GM10847 (cell line): ENCODE measurements around the gene CDKN2D.

Experiments used
- POLR2A ChIP-seq: IDR thresholded peaks from 2 replicates; pipeline ENCODE4 v1.6.1; 2011; ENCODE audit not compliant: insufficient read length; ENCODE audit errors: extremely low read depth

The CDKN2D gene

DNA sequence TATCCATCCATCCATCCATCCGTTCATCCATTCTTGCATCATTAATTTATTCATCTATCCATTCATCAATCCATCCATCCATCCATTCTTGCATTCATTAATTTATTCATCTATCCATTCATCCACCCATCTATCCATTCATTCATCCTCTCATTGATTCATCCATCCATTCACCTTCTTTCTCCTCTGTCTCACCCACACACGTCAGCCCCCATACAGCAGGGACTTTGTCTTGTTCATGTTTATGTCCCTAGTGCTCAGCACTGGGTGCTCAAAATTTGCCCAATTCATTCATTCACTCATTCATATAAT is 19.0 kb upstream of the CDKN2D start:
- TF ChIP-seq POLR2A, result no peak

GRCh38 chr19:10587022-10587838 is 18.5 kb upstream of the CDKN2D start, which contains the start of gene AP1M2:
Gene AP1M2, minus strand, starts transcription at chr19:10587312. Its CDS starts 81 bp downstream, at chr19:10587231.
- no peak for TF ChIP-seq POLR2A

- no peak for TF ChIP-seq POLR2A
Measured at GRCh38 chr19:10586396-10586795, 17.6 kb upstream of the CDKN2D start.

DNA sequence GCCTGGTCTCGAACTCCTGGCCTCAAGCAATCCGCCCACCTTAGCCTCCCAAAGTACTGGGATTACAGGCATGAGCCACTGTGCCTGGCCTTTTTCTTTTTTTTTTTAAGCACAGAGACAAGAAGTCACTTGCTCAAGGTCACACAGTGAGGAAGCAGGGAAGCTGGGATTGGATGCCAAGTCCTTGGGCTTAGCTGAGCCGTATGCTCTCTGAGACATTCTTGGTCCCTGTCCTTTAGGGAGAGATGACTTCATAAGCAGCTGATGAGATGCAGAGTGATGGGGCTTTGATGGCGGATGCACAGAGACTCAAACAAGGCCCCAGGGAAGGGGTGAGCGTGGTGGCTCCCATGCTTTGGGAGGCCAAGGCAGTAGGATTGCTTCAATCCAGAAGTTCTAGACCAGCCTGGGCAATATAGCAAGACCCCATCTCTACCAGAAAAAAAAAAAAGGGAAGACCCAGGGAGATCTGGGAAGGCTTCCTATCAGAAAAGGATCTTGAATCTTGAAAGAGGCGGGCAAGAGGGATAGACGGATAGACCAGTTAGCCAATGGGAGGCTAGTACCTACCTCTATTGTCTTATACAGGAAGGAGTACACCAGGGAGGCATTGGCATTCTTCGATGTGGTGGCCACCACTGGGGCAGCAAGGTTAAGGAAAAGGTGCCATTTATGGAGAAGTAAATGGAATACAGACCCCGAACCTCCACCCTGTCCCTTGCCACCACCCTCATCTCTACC is 14.4 kb upstream of the CDKN2D start:
- no peak for TF ChIP-seq POLR2A

DNA sequence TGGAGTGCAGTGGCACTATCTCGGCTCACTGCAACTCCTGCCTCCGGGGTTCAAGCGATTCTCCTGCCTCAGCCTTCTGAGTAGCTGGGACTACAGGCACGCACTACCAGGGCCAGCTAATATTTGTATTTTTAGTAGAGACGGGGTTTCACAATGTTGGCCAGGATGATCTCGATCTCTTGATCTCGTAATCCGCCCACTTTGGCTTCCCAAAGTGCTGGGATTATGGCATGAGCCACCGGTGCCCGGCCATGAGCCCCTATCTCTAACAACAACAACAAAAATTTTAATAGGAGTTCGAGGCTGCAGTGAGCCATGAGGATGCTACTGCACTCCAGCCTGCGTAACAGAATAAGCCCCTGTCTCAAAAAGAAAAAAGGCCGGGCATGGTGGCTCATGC is 13.3 kb upstream of the CDKN2D start:
- no peak for TF ChIP-seq POLR2A

- no peak for TF ChIP-seq POLR2A
Measured at GRCh38 chr19:10580979-10581631, 12.3 kb upstream of the CDKN2D start.

- no peak for TF ChIP-seq POLR2A
Measured at GRCh38 chr19:10577951-10578350, 9.2 kb upstream of the CDKN2D start.

DNA sequence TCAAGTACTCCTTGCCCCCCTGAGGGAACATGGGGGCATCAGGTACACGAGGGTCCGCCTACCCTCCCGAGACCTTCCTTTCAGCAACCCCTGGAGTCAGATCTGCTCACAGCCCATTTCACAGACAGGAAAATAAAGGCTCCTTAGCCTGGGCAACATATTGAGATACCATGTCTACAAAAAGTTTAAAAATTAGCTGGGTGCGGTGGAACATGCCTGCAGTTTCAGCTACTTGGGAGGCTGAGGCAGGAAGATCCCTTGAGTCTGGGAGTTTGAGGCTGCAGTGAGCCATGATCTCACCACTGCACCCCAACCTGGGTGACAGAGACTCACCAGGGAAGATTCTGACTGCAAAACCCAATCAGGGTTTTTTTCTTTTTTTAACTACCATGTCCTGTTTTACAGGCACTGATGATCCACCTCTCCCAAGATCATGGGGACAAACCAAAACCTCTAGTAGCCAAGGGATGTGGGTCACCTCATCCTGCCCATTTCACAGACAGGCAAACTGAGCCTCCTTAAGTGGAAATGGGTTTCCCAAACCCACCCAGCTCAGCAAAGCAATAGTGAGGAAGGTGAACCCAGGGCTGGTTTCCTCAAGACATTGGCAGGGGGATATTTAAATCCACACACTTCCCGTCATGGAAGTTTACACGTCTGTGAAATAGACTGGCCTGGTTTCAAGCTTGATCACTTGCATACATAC is 6.4 kb upstream of the CDKN2D start:
- TF ChIP-seq POLR2A, result no peak

DNA sequence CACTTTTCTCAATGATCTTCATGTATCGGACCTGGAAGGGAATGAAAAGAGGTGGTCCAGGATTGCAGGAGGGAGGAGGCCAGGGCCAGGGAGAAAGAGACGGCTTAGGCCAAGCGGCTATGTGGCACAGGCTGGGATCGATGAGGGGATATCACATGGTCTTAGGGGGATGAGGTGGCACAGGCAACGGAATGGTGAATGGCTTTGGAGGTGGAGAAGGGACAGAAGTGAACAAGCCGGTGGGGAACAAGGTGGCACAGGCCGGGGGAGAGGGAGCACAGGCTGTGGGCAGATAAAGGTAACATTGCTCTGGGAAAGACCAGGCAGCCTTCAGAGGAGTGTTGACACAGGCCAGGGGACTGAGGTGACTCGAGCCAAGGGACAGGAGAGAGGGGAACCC is 5.7 kb upstream of the CDKN2D start:
- TF ChIP-seq POLR2A, result no peak

DNA sequence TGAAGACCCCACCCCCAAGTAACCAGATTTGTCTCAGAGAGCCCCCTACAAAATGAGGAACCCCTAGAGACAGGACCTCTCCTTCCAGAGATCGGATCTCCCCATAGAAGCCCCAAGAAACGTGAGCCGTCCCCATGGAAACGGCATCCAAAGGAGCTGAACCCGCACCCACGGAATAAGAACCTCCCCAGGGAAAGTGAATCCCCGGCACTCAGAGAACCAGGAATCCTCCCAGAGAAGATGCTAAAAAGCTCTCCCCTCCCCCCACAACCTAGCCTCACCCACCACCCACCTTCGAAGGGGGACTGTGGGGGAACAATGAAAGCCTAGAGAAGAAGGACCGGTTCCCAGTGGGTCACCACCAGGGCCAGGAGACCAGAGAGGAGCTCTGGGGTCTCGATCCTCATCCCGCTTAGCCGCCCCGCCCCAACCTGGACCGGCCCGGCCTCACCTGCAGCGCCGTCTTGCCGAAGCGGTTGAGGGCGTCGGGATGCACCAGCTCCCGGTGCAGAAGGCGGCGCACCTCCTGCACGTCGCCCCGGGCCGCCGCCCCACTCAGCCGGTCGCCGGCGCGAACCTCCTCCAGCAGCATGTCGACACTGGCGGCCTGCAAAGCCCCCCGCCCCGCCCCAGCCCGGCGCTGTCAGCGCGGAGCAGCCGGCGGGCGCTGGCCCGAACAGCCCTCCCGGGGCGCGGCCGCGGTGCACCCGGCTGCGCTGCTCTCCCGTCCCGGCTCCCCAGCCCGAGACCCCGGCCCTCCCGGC is 535 bp downstream of the CDKN2D start:
- TF ChIP-seq POLR2A, result no peak

- no peak for TF ChIP-seq POLR2A
Measured at GRCh38 chr19:10567656-10568055, 1.1 kb downstream of the CDKN2D start.

- TF ChIP-seq POLR2A, result peak; percentile 15
Measured at GRCh38 chr19:10566658-10567410, 1.9 kb downstream of the CDKN2D start.

GRCh38 chr19:10566408-10566657 is 2.4 kb downstream of the CDKN2D start:
- TF ChIP-seq POLR2A, result no peak
